ENCODE results near the gene FAM162B. TPM values are rescaled to one million over a fixed set of nuclear protein-coding genes. Genes with fewer than 3 reads are reported as not detected.
"Not testable (repeated sequence)": the region's sequence is repeated elsewhere in the genome, so short reads cannot be mapped to it uniquely, and the experiment has no call there.

FAM162B gene
- total RNA-seq, 3 donors from 2014 or later, result 0.76 to 0.96 TPM; not detected in 1

DNA sequence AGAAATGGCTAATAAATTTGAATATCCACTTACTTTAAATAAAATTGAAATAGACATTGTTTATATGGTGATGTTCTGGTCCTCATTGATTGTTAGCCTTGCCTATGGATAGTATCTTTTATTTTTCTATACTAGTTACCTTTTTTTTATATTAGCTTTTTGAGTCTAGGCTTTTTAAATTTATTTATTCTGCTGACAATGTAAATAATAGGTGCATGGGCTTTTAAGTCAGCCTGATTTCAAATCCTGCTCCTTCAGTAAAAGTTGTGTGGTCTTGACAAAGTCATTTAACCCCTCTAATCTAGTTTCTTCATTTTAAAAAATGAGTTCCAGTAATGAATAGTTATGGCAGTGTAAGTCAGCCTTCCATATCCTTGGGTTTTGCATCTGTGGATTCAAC, 38.6 kb downstream of the FAM162B start:
- Histone ChIP-seq H3K4me3 (no peak overlapping the region), H3K4me1 (ENCODE audit: low read depth) (no peaks in the 10 kb centered on the region), H3K36me3 (ENCODE audit: low read depth) (no peaks in the 10 kb centered on the region), H3K9me3 (no peaks in the 10 kb centered on the region)
- no peak for DNase-seq
- TF ChIP-seq, protein P1, sequence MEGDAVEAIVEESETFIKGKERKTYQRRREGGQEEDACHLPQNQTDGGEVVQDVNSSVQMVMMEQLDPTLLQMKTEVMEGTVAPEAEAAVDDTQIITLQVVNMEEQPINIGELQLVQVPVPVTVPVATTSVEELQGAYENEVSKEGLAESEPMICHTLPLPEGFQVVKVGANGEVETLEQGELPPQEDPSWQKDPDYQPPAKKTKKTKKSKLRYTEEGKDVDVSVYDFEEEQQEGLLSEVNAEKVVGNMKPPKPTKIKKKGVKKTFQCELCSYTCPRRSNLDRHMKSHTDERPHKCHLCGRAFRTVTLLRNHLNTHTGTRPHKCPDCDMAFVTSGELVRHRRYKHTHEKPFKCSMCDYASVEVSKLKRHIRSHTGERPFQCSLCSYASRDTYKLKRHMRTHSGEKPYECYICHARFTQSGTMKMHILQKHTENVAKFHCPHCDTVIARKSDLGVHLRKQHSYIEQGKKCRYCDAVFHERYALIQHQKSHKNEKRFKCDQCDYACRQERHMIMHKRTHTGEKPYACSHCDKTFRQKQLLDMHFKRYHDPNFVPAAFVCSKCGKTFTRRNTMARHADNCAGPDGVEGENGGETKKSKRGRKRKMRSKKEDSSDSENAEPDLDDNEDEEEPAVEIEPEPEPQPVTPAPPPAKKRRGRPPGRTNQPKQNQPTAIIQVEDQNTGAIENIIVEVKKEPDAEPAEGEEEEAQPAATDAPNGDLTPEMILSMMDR (IDR thresholded peaks at IDR 0.05), result no peak
- intact Hi-C loops (cut with DNase I, micrococcal nuclease), result no loop called here
- ATAC-seq, result no peak

DNA sequence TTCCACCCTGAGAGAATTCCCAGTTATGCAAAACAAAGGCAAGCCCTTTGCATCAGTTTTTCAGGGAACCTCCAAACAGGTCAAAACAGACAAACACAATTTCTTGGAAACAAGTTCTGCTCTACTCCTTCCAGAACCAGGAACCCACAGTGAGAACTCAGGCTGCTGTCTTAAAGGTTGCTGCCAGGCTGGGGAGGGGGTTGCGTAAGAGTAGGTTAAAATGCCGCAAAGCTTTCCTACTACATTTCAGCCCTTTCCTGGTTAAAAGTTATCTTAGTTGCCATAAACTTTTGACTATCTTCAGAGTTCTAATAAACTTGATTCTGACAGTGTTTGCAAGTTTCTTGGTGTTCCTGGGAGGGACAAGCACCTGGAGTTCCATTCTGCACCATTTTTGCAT, 50.8 kb downstream of the FAM162B start:
- Histone ChIP-seq H3K36me3 (ENCODE audit: low read depth) (no peaks in the 10 kb centered on the region), H3K4me1 (ENCODE audit: low read depth) (no peaks in the 10 kb centered on the region), H3K4me3 (no peak overlapping the region), H3K9me3 (no peaks in the 10 kb centered on the region)
- ATAC-seq (no peak), DNase-seq (no peak)
- TF ChIP-seq, protein P1 (IDR thresholded peaks at IDR 0.05), result no peak
- intact Hi-C loops (cut with DNase I, micrococcal nuclease), result no loop called here

DNA sequence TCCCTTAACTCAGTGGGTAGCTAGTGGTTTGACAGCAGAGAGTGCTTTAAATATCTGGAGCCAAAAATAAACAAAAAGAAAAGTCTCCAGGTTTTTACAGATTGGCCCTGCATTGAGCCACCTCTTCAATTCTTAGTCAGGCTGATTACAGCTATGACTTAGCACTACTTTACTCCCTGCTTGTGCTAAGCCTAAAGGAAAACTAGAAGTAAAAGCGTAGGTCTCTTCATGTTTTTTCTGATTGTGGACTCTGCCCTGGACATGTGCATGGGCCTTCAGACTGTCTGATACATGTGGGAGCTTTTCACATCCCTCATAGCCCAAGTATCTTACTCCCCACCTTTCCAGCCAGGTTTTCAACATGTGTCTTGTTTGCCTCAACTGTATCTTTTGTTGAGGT, 51.2 kb downstream of the FAM162B start:
- Histone ChIP-seq H3K36me3 (ENCODE audit: low read depth) (no peaks in the 10 kb centered on the region), H3K4me3 (no peak overlapping the region), H3K4me1 (ENCODE audit: low read depth) (no peaks in the 10 kb centered on the region), H3K9me3 (no peaks in the 10 kb centered on the region)
- DNase-seq, result no peak
- TF ChIP-seq, protein P1 (IDR thresholded peaks at IDR 0.05), result no peak
- intact Hi-C loops (cut with DNase I, micrococcal nuclease), result no loop called here
- no peak for ATAC-seq

DNA sequence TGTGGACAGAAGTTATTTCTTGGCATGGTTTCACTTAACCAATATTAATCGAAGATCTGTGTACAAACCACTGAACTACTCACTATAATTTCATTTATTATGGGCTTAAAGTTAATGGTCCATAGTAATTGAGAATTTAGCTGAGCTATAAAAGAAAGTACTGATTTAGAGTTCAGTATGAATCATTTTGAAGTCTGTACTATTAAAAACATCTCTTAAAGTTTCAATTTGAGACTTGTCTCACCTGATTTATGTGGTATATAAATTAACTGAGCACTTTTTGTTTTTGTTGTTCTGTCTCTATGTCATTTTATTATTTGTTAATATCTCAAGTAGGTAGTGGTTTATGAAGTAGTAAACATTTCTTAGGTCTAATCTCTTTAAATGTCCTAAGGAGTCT, 59.6 kb downstream of the FAM162B start:
- H3K4me1 ChIP-seq (ENCODE audit: low read depth), result no peaks in the 10 kb centered on the region
- DNase-seq (no peak), ATAC-seq (no peak)
- intact Hi-C loops (cut with DNase I, micrococcal nuclease), result no loop called here
- H3K9me3 ChIP-seq, result no peaks in the 10 kb centered on the region
- H3K4me3 ChIP-seq, result no peak overlapping the region
- no peaks in the 10 kb centered on the region for H3K36me3 ChIP-seq (ENCODE audit: low read depth)
- TF ChIP-seq, protein P1 (IDR thresholded peaks at IDR 0.05), result no peak

DNA sequence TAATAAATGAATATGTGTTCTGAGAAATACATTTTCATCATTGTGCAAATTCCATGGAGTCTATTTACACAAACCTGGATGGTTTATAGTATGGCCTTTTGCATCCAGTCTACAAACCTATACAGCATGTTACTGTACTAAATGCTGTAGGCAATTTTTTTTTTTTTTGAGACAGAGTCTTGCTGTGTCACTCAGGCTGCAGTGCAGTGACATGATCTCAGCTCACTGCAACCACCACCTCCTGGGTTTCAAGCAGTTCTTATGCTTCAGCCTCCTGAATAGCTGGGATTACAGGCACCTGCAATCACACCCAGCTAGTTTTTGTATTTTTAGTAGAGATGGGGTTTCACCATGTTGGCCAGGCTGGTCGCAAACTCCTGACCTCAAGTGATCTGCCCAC, 61.6 kb downstream of the FAM162B start:
- H3K9me3 ChIP-seq; DNase-seq; H3K4me1 ChIP-seq (ENCODE audit: low read depth); H3K4me3 ChIP-seq; H3K36me3 ChIP-seq (ENCODE audit: low read depth); intact Hi-C loops (cut with DNase I, micrococcal nuclease); ATAC-seq: not testable (repeated sequence)

Other genes starting within 250 kb of the FAM162B start
- gene TRAPPC3L, start 220.0 kb downstream of the FAM162B start, total RNA-seq, result not detected
- not detected for gene CALHM4, start 212.0 kb downstream of the FAM162B start, total RNA-seq
- 10 to 100 TPM; 21.0 to 58.0 (median 34.2) TPM for gene RWDD1, start 194.2 kb downstream of the FAM162B start, total RNA-seq
- gene RSPH4A, start 149.2 kb downstream of the FAM162B start, total RNA-seq, result under 1 TPM; 0.14 to 0.35 (median 0.19) TPM
- gene ZUP1, start 97.0 kb downstream of the FAM162B start, total RNA-seq, result 10 to 100 TPM in 2 of 3 donors, 1 to 10 TPM in 1; 8.7 to 12.0 (median 10.7) TPM
- gene KPNA5, start 84.5 kb downstream of the FAM162B start, total RNA-seq, result 10 to 100 TPM in 1 of 3 donors, 1 to 10 TPM in 2; 5.5 to 19.5 (median 6.7) TPM
- gene GPRC6A, start 63.4 kb upstream of the FAM162B start, total RNA-seq, result under 1 TPM in 2 of 3 donors, not detected in 1; 0.13 to 0.17 TPM
- 1 to 10 TPM in 1 of 3 donors, under 1 TPM in 2; 0.25 to 1.6 (median 0.67) TPM for gene RFX6, start 111.5 kb upstream of the FAM162B start, total RNA-seq

Data from mucosa of descending colon (tissue), 3 donors.